ENCODE results near the gene DTX4. TPM values are rescaled to one million over a fixed set of nuclear protein-coding genes. Genes with fewer than 3 reads are reported as not detected.
A peak's percentile ranks its signal among the peaks of the same experiment; 100 is the strongest.

DTX4 gene
- total and polyA plus RNA-seq, 3 donors from 2014 or later: 4.5 to 10.2 (median 6.1) TPM

DNA sequence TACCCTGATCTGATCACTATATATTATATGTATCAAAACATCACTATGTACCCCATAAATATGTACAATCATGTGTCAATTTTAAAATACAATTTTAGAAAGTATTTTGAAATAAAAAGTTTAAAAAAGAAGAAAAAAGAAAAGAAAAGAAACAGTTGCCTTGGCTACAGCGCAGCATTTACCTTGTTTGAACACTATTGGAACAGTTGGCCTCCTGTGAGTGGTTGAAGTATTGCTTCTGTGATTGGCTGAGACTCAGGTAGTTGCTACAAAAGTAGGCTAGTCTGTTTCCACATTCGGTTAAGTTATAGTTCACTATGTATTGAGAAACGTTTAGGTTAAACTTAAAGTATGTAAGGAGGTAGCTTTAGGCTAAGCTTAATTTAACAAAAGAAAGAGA is 7.9 kb upstream of the DTX4 start:
- intact Hi-C loops (cut with DNase I; ENCODE audit: low total_unique reads): no loop called here
- 59 to 63% methylated on average over 3 of the region's 3 CpGs for WGBS, 2 donors
- Histone ChIP-seq H3K27me3 (no peaks in the 10 kb centered on the region), H3K4me1 (no peaks in the 10 kb centered on the region), H3K4me3 (no peak overlapping the region), H3K27ac (no peak overlapping the region), H3K36me3 (ENCODE audit: low read depth, missing control alignments) (no peaks in the 10 kb centered on the region), H3K9me3 (no peaks in the 10 kb centered on the region)
- no peak for DNase-seq
- TF ChIP-seq, protein P1, sequence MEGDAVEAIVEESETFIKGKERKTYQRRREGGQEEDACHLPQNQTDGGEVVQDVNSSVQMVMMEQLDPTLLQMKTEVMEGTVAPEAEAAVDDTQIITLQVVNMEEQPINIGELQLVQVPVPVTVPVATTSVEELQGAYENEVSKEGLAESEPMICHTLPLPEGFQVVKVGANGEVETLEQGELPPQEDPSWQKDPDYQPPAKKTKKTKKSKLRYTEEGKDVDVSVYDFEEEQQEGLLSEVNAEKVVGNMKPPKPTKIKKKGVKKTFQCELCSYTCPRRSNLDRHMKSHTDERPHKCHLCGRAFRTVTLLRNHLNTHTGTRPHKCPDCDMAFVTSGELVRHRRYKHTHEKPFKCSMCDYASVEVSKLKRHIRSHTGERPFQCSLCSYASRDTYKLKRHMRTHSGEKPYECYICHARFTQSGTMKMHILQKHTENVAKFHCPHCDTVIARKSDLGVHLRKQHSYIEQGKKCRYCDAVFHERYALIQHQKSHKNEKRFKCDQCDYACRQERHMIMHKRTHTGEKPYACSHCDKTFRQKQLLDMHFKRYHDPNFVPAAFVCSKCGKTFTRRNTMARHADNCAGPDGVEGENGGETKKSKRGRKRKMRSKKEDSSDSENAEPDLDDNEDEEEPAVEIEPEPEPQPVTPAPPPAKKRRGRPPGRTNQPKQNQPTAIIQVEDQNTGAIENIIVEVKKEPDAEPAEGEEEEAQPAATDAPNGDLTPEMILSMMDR (IDR thresholded peaks at IDR 0.05): no peak
- TF ChIP-seq POLR2A (IDR thresholded peaks at IDR 0.05): no peak

DNA sequence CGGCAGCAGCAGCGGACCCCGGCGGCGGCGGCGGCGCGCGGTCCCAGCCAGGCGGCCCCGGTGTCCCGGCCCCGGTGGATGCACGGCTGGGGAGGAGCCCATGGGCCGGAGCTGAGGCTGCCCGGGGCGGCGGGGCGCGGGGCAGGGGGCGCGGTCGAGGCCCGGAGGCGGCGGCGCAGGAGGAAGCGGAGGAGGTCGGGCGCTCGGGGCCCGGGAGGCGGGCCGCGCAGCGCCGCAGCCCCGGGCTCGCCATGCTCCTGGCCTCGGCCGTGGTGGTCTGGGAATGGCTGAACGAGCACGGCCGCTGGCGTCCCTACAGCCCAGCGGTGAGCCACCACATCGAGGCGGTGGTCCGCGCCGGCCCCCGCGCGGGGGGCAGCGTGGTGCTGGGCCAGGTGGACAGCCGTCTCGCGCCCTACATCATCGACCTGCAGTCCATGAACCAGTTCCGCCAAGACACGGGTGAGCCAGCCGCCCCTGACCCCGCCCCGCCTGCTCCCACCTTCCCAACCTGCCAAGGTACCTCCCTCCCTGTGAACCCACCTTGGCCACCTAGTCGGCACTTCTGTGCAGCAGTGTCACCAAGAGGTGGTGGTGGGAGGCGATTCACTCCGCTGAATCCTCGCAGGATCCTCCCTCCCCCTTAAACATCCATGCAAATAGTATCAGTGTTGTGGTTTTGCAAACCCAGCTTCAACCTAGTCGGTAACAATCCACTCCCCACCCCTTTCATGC is 580 bp downstream of the DTX4 start:
- Histone ChIP-seq H3K4me1 (peaks cover 21% of the 10 kb centered on the region), H3K36me3 (ENCODE audit: low read depth, missing control alignments) (no peaks in the 10 kb centered on the region), H3K27ac (peak overlapping the region; percentile 37 to 57), H3K4me3 (peak overlapping the region; percentile 69 to 70), H3K27me3 (no peaks in the 10 kb centered on the region), H3K9me3 (no peaks in the 10 kb centered on the region)
- 0% methylated on average over 10 to 37 of the region's 70 CpGs for WGBS, 2 donors
- no peak for TF ChIP-seq POLR2A (IDR thresholded peaks at IDR 0.05)
- TF ChIP-seq, protein P1 (IDR thresholded peaks at IDR 0.05): no peak
- DNase-seq: peak; percentile 38
- intact Hi-C loops (cut with DNase I; ENCODE audit: low total_unique reads): loop anchor here (5.0 to 10.0 kb wide), 2 partner anchors 35 to 112 kb away; no protein-coding TSS in a partner anchor

DNA sequence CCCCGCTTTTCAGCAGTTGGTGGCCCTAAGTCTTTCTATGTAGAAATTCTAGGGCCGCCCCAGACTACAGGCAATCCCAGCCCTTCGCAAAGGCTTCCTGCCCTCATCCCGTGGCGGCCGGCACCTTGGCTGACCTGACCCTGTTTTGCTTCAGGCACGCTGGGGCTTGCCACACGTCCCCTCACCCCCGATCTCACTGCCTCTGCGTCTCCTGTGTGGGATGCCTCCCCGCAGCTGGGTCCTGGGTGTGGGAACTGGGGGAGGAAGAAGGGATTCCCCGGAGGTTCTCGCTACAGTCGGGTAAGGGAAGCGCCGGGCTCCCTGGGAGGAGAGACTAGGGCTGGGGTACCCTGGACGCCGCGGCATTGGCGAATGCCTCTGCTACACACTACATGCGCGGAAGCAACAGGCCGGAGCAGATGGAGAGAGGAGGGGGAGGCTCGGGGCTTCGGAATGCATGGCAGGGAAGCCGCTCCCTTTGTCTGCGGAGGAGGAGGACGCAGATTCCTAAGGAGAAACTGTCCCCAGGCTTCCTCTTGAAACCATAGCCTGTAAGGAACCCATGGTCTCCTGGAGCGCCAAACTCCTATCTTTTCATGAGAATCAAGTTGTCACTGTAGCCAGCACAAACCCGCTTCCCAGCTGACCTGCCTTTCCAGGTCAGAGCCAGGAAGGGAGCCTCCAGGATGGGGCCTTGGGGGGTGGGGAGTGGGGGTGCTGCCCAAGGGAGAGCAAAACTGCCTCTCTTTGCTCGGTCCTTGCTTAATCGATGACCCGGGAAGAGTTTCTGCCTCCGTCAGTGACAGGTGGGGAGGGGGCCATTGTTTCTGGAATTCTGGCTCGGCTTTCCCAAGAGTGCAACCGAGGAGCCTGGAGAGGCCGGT is 1.4 kb downstream of the DTX4 start:
- peak overlapping the region; percentile 69 to 70 for H3K4me3 ChIP-seq
- peak overlapping the region; percentile 37 to 57 for H3K27ac ChIP-seq
- TF ChIP-seq, protein P1 (IDR thresholded peaks at IDR 0.05): no peak
- TF ChIP-seq POLR2A (IDR thresholded peaks at IDR 0.05): no peak
- DNase-seq: peak; percentile 54
- H3K27me3 ChIP-seq: no peaks in the 10 kb centered on the region
- intact Hi-C loops (cut with DNase I; ENCODE audit: low total_unique reads): loop anchor here (5.0 to 10.0 kb wide), 2 partner anchors 34 to 111 kb away; no protein-coding TSS in a partner anchor
- H3K36me3 ChIP-seq (ENCODE audit: low read depth, missing control alignments): no peaks in the 10 kb centered on the region
- WGBS, 2 donors: 2 to 4% methylated on average over 24 to 37 of the region's 37 CpGs
- peaks cover 21% of the 10 kb centered on the region for H3K4me1 ChIP-seq
- H3K9me3 ChIP-seq: no peaks in the 10 kb centered on the region

DNA sequence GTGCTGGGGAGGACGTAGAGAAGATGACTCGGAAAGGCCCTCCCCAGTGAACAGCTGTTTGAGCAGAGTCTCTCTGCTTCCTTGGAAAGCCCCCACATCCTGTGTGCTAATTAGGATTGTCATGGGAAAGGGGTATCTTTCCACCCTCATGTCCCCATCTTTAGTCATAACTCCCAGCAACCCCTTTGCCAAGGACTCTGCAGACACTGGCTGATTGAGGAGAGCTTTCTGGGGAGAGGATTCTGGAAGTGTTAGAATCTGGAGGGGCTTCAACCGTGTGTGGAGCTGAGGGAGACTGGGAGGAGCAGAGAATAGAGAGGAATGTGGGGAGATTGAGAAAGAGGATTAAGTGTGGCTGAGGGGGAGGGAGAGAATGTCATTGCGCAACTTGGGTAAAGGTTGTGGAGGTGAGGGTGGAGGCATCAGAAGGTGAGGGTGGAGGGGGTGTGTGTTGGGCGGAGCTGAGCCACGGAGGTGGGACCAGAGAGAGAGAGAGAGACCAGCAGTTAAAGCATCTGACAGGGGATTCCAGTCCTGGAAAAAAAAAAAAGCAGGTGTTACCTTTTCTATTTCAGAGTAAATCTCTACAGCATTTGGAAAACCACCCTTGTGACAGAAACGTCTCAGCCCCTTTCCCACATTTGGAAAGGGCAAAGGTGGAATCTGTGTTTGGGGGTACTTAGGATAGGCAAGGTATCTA is 2.2 kb downstream of the DTX4 start:
- TF ChIP-seq POLR2A (IDR thresholded peaks at IDR 0.05): no peak
- TF ChIP-seq, protein P1 (IDR thresholded peaks at IDR 0.05): no peak
- no peak for DNase-seq
- peak overlapping the region in 1 of 2 donors; percentile 70 for H3K4me3 ChIP-seq
- intact Hi-C loops (cut with DNase I; ENCODE audit: low total_unique reads): loop anchor here (5.0 to 10.0 kb wide), 2 partner anchors 33 to 111 kb away; no protein-coding TSS in a partner anchor
- no peaks in the 10 kb centered on the region for H3K9me3 ChIP-seq
- no peak overlapping the region for H3K27ac ChIP-seq
- H3K36me3 ChIP-seq (ENCODE audit: low read depth, missing control alignments): no peaks in the 10 kb centered on the region
- no peaks in the 10 kb centered on the region for H3K27me3 ChIP-seq
- WGBS, 2 donors: 22 to 36% methylated on average over 7 of the region's 7 CpGs
- H3K4me1 ChIP-seq: peaks cover 21% of the 10 kb centered on the region

All from testis (tissue), 3 donors.